Measurements from ENCODE around the gene WBP11. TPM values are rescaled to one million over a fixed set of nuclear protein-coding genes. Genes with fewer than 3 reads are reported as not detected.

WBP11 gene
- total and polyA plus RNA-seq, 2 donors (not counting 3 experiments of a cell fraction or from before 2014, with no cell fraction given) = 11.4 to 77.1 TPM

DNA sequence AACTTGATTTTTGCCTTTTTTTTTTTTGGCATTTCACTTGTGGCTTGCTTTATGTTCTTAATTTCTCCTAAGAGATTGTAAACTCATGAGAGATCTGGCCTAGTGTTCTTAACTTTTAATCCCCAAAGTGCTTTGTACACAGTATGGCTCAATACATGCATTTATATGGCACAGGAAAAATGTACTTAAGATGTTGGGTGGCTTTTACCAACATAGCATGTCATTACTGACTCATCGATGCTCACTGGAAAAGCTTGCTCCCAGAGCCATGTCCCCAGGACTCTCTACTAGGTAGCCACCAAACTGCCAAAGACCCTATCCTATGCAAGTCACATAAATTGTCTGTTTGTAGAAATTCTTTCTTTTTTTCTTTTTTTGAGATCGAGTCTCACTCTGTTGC, 23.8 kb upstream of the WBP11 start:
- intact Hi-C loops (cut with micrococcal nuclease) (no loop called here), dilution Hi-C loops (cut with MboI; ENCODE audit: extremely low pct_ligation_motif_present, low sequenced_read_pairs) (no loop called here)
- FAIRE-seq (no peak), DNase-seq (ENCODE audit: low read depth, low spot score) (no peak)
- no peak overlapping the region for H3K4me2 ChIP-seq (ENCODE audit: insufficient read depth, low read length)
- H4K20me1 ChIP-seq (replicated peaks; ENCODE audit: control insufficient read depth, extremely low read depth, insufficient read depth, low read length) = no peaks in the 10 kb centered on the region
- H3K9me1 ChIP-seq (replicated peaks; ENCODE audit: control insufficient read depth, extremely low read depth, insufficient read depth, low read length) = peaks cover 2% of the 10 kb centered on the region
- H3K4me1 ChIP-seq (ENCODE audit: control insufficient read depth, extremely low read depth, insufficient read depth, low read length) = no peaks in the 10 kb centered on the region
- H3K9ac ChIP-seq (replicated peaks; ENCODE audit: extremely low read depth, insufficient read depth, low read length) = no peak overlapping the region
- POLR2A ChIA-PET = no interaction called here
- H2AFZ ChIP-seq (ENCODE audit: low read depth, low read length) = no peak overlapping the region
- no peaks in the 10 kb centered on the region for H3K9me3 ChIP-seq (replicated peaks; ENCODE audit: control insufficient read depth, insufficient read depth, low read length)
- no peak overlapping the region for H3K4me3 ChIP-seq (replicated peaks in 1 of 3; ENCODE audit: insufficient read depth in 1 of 3, low read depth in 1 of 3, low read length in 3 of 3)
- H3K36me3 ChIP-seq (ENCODE audit: control insufficient read depth in 2 of 2, extremely low read depth in 1 of 2, insufficient read depth in 2 of 2, low read length in 2 of 2) = peaks cover 0 to 2% of the 10 kb centered on the region in 2 experiments
- H3K79me2 ChIP-seq (ENCODE audit: control insufficient read depth, insufficient read depth, low read length) = no peaks in the 10 kb centered on the region
- no peak for TF ChIP-seq GATA2 (IDR thresholded peaks at IDR 0.05; ENCODE audit: insufficient read depth, insufficient read length, low read depth, low read length)
- H3K27ac ChIP-seq (ENCODE audit: insufficient read depth, low read depth, low read length) = no peak overlapping the region
- BruUV-seq (replicated peaks) = no TSS peak
- CTCF ChIA-PET = interaction anchor here (0.8 to 1.4 kb wide), 2 partner anchors 8 to 21 kb away, joined by 3 to 6 read pairs; no protein-coding TSS in a partner anchor
- H3K27me3 ChIP-seq (ENCODE audit: control insufficient read depth in 2 of 2, insufficient read depth in 2 of 2, low read length in 2 of 2) = no peaks in the 10 kb centered on the region

DNA sequence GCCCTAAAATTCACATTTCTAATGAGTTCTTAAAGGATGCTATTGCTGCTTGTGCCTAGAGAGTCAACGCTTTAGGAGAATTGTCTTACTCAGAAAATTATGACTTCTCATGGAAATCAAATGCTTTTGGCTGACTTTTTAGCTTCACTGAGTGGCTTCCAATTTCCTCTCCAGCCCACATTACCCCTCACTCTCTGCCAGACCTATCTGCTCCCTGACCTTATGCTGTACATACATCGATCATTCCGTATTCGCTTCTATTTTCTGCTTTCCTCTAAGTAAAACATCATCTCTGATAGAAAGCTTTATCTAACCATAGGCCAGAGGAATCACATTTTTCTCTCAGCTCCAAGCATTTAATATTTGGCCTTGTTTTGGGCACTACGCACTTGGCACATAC, 23.2 kb upstream of the WBP11 start:
- H2AFZ ChIP-seq (ENCODE audit: low read depth, low read length) = no peak overlapping the region
- no peaks in the 10 kb centered on the region for H3K4me1 ChIP-seq (ENCODE audit: control insufficient read depth, extremely low read depth, insufficient read depth, low read length)
- POLR2A ChIA-PET = no interaction called here
- no peak overlapping the region for H3K4me2 ChIP-seq (ENCODE audit: insufficient read depth, low read length)
- no peaks in the 10 kb centered on the region for H4K20me1 ChIP-seq (replicated peaks; ENCODE audit: control insufficient read depth, extremely low read depth, insufficient read depth, low read length)
- CTCF ChIA-PET = interaction anchor here (0.8 to 1.4 kb wide), 3 partner anchors 8 to 21 kb away, joined by 3 to 6 read pairs (median 3); no protein-coding TSS in a partner anchor
- H3K9ac ChIP-seq (replicated peaks; ENCODE audit: extremely low read depth, insufficient read depth, low read length) = no peak overlapping the region
- H3K36me3 ChIP-seq (ENCODE audit: control insufficient read depth in 2 of 2, extremely low read depth in 1 of 2, insufficient read depth in 2 of 2, low read length in 2 of 2) = peaks cover 0 to 2% of the 10 kb centered on the region in 2 experiments
- no peak for TF ChIP-seq GATA2 (IDR thresholded peaks at IDR 0.05; ENCODE audit: insufficient read depth, insufficient read length, low read depth, low read length)
- TF ChIP-seq, protein P1, sequence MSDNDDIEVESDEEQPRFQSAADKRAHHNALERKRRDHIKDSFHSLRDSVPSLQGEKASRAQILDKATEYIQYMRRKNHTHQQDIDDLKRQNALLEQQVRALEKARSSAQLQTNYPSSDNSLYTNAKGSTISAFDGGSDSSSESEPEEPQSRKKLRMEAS (IDR thresholded peaks at IDR 0.05; ENCODE audit: insufficient read depth, insufficient read length) = no peak
- no peak overlapping the region for H3K4me3 ChIP-seq (replicated peaks in 1 of 3; ENCODE audit: insufficient read depth in 1 of 3, low read depth in 1 of 3, low read length in 3 of 3)
- no peaks in the 10 kb centered on the region for H3K79me2 ChIP-seq (ENCODE audit: control insufficient read depth, insufficient read depth, low read length)
- no peak overlapping the region for H3K27ac ChIP-seq (ENCODE audit: insufficient read depth, low read depth, low read length)
- BruUV-seq (replicated peaks) = no TSS peak
- no peaks in the 10 kb centered on the region for H3K27me3 ChIP-seq (ENCODE audit: control insufficient read depth in 2 of 2, insufficient read depth in 2 of 2, low read length in 2 of 2)
- no peaks in the 10 kb centered on the region for H3K9me3 ChIP-seq (replicated peaks; ENCODE audit: control insufficient read depth, insufficient read depth, low read length)
- FAIRE-seq = peak; percentile 8
- H3K9me1 ChIP-seq (replicated peaks; ENCODE audit: control insufficient read depth, extremely low read depth, insufficient read depth, low read length) = peaks cover 2% of the 10 kb centered on the region
- intact Hi-C loops (cut with micrococcal nuclease) = no loop called here
- no peak for DNase-seq (ENCODE audit: low read depth, low spot score)
- dilution Hi-C loops (cut with MboI; ENCODE audit: extremely low pct_ligation_motif_present, low sequenced_read_pairs) = no loop called here
